Keratinocyte (primary cell): Measurements from ENCODE around the gene PNMA1. TPM values are rescaled to one million over a fixed set of nuclear protein-coding genes. Genes with fewer than 3 reads are reported as not detected.

ENCODE experiments used
- DNase-seq: peaks from one replicate; pipeline ENCODE4 v3.0.0-alpha.2; 2011; ENCODE audit warnings: low read depth, missing footprints, low spot score
- FAIRE-seq: peaks from 2 replicates; lab custom pipeline; 2011; peaks lifted over from hg19 to GRCh38; lab: Jason Lieb, UNC
- H2AFZ ChIP-seq: 2 replicates; pipeline ENCODE4 v1.6.0; 2012; ENCODE audit warnings: low read length, control low read depth, inconsistent platforms; ENCODE audit not compliant: control insufficient read depth
- H3K27ac ChIP-seq: 2 replicates; pipeline ENCODE4 v1.5.1; 2011; ENCODE audit warnings: low read length; ENCODE audit not compliant: control insufficient read depth, insufficient read depth
- H3K27me3 ChIP-seq: 3 replicates; pipeline ENCODE4 v1.6.0; 2011; ENCODE audit warnings: low read length; ENCODE audit not compliant: control insufficient read depth, insufficient read depth; ENCODE audit errors: extremely low read depth
- H3K36me3 ChIP-seq, 2 experiments: 2 replicates in 1 of 2; 3 replicates in 1 of 2; pipeline ENCODE4 v1.5.1; 2011; ENCODE audit warnings: low read length in 2 of 2, mild to moderate bottlenecking in 1 of 2; ENCODE audit not compliant: control insufficient read depth in 2 of 2, insufficient read depth in 2 of 2; ENCODE audit errors: extremely low read depth in 1 of 2
- H3K4me1 ChIP-seq: 3 replicates; pipeline ENCODE4 v1.5.1; 2011; ENCODE audit warnings: low read length; ENCODE audit not compliant: control insufficient read depth, insufficient read depth; ENCODE audit errors: extremely low read depth
- H3K4me2 ChIP-seq: 3 replicates; pipeline ENCODE4 v1.6.0; 2011; ENCODE audit warnings: low read depth, low read length; ENCODE audit not compliant: control insufficient read depth, insufficient read depth; ENCODE audit errors: extremely low read depth
- H3K4me3 ChIP-seq, 3 experiments: fragments of 200-600 bp in 1 of 3; sonication (generic) in 1 of 3; 2 replicates in 2 of 3; 3 replicates in 1 of 3; pipeline ENCODE4 v1.5.1; 2011 to 2016; ENCODE audit warnings: low read length in 3 of 3, mild to moderate bottlenecking in 3 of 3, control low read depth in 2 of 3, inconsistent platforms in 1 of 3, low read depth in 1 of 3, mixed read lengths in 1 of 3, mixed run types in 1 of 3, moderate library complexity in 1 of 3; ENCODE audit not compliant: control insufficient read depth in 2 of 3, insufficient read depth in 2 of 3; ENCODE audit errors: extremely low read depth in 1 of 3
- H3K79me2 ChIP-seq: 2 replicates; pipeline ENCODE4 v1.6.0; 2012; ENCODE audit warnings: low read length; ENCODE audit not compliant: control insufficient read depth, insufficient read depth
- H3K9ac ChIP-seq: 3 replicates; pipeline ENCODE4 v1.6.0; 2011; ENCODE audit warnings: low read length; ENCODE audit not compliant: control insufficient read depth, insufficient read depth; ENCODE audit errors: extremely low read depth
- H3K9me1 ChIP-seq: 3 replicates; pipeline ENCODE4 v1.6.0; 2011; ENCODE audit warnings: low read length; ENCODE audit not compliant: control insufficient read depth, insufficient read depth; ENCODE audit errors: extremely low read depth
- H3K9me3 ChIP-seq: 2 replicates; pipeline ENCODE4 v1.5.1; 2012; ENCODE audit warnings: low read depth, low read length; ENCODE audit not compliant: control insufficient read depth
- H4K20me1 ChIP-seq: 3 replicates; pipeline ENCODE4 v1.6.0; 2011; ENCODE audit warnings: low read length; ENCODE audit not compliant: control insufficient read depth, insufficient read depth; ENCODE audit errors: extremely low read depth
- CTCF ChIP-seq, 3 experiments: IDR thresholded peaks in 1 of 3; conservative IDR thresholded peaks in 1 of 3; optimal IDR thresholded peaks in 1 of 3; 2 replicates in 2 of 3; 3 replicates in 1 of 3; pipeline versions ENCODE3 to v1.5.1; 2011; ENCODE audit warnings: low read length in 3 of 3, mild to moderate bottlenecking in 3 of 3, moderate library complexity in 2 of 3, control low read depth in 1 of 3, inconsistent platforms in 1 of 3; ENCODE audit not compliant: insufficient read depth in 2 of 3; ENCODE audit errors: extremely low read depth in 1 of 3
- EZH2 ChIP-seq: IDR thresholded peaks from one replicate; pipeline ENCODE4 v1.6.1; 2012; ENCODE audit warnings: inconsistent platforms, mild to moderate bottlenecking, low read length, moderate library complexity
- dilution Hi-C: fragments of 300-500 bp; cut with MboI; formaldehyde crosslinking; loops from one replicate; pipeline ENCODE4 v1.7.0; 2020; ENCODE audit warnings: low sequenced_read_pairs; ENCODE audit not compliant: extremely low pct_ligation_motif_present
- polyA plus RNA-seq, 5 experiments: library from polyadenylated mRNA; depleted of rRNA in 3 of 5; stranded (reverse) in 3 of 5; stranded (forward) in 1 of 5; unstranded in 1 of 5; fragments of >200 nt; gene quantifications; 1 replicate in 1 of 5; 2 replicates in 3 of 5; 3 replicates in 1 of 5; pipeline versions ENCODE4 v1.2.1 to v1.2.3, GENCODE V29; 2011 to 2012; ENCODE audit warnings: missing spikeins in 2 of 5, low read depth in 1 of 5, low replicate concordance in 1 of 5

Gene PNMA1
- polyA plus RNA-seq, 1 donor (not counting 4 experiments of a cell fraction or from before 2014, with no cell fraction given), result 8.2 TPM

GRCh38 chr14:73674986-73675385 is 39.2 kb downstream of the PNMA1 start:
- Histone ChIP-seq H3K27me3 (no peaks in the 10 kb centered on the region), H3K79me2 (no peaks in the 10 kb centered on the region), H3K4me3 (no peak overlapping the region), H3K4me2 (no peak overlapping the region), H3K27ac (no peak overlapping the region), H3K36me3 (peaks cover 0 to 2% of the 10 kb centered on the region in 2 experiments), H3K4me1 (no peaks in the 10 kb centered on the region), H2AFZ (no peak overlapping the region), H4K20me1 (no peaks in the 10 kb centered on the region), H3K9me1 (no peaks in the 10 kb centered on the region), H3K9ac (no peak overlapping the region), H3K9me3 (no peaks in the 10 kb centered on the region)
- TF ChIP-seq EZH2 (no peak), CTCF (optimal IDR thresholded peaks at IDR 0.05 in 1 of 3, IDR thresholded peaks at IDR 0.05 in 1 of 3, conservative IDR thresholded peaks at IDR 0.05 in 1 of 3; ENCODE audit: extremely low read depth in 1 of 3, insufficient read depth in 2 of 3, low read length in 3 of 3) (no peak)
- dilution Hi-C loops, result no loop called here
- no peak for FAIRE-seq
- no peak for DNase-seq

GRCh38 chr14:73667854-73668253 is 46.3 kb downstream of the PNMA1 start:
- no peak for FAIRE-seq
- Histone ChIP-seq H3K79me2 (no peaks in the 10 kb centered on the region), H3K9me3 (no peaks in the 10 kb centered on the region), H3K9ac (no peak overlapping the region), H3K4me2 (no peak overlapping the region), H3K36me3 (peaks cover 0 to 2% of the 10 kb centered on the region in 2 experiments), H2AFZ (no peak overlapping the region), H3K4me1 (peaks cover 1% of the 10 kb centered on the region), H3K27ac (no peak overlapping the region), H4K20me1 (no peaks in the 10 kb centered on the region), H3K9me1 (no peaks in the 10 kb centered on the region), H3K27me3 (no peaks in the 10 kb centered on the region), H3K4me3 (no peak overlapping the region)
- no peak for TF ChIP-seq EZH2
- no peak for TF ChIP-seq CTCF (optimal IDR thresholded peaks at IDR 0.05 in 1 of 3, IDR thresholded peaks at IDR 0.05 in 1 of 3, conservative IDR thresholded peaks at IDR 0.05 in 1 of 3; ENCODE audit: extremely low read depth in 1 of 3, insufficient read depth in 2 of 3, low read length in 3 of 3)
- dilution Hi-C loops, result no loop called here
- DNase-seq, result no peak
